Activated naive CD4-positive, alpha-beta T cell treated with anti-CD3 and anti-CD28 coated beads, Interleukin-2, amount 50 U/mL, for 72 hours (primary cell): Measurements from ENCODE around the gene WIPI1. TPM values are rescaled to one million over a fixed set of nuclear protein-coding genes. Genes with fewer than 3 reads are reported as not detected.

Experiments
- ATAC-seq, 2 donors: fragments of 150-1000 bp; cut with Tn5 transposase; 2 replicates each; pipeline ENCODE4 v1.10.0; 2021; ENCODE audit warnings: mild to moderate bottlenecking in 2 of 2, moderate library complexity in 2 of 2
- DNase-seq, 2 donors: peaks; one replicate each; pipeline ENCODE4 v3.0.0; 2021 to 2022; ENCODE audit warnings: low spot score in 2 of 2
- H3K27ac Mint-ChIP-seq, 2 donors: one replicate each; pipeline ENCODE4 v1.8.0; 2022; ENCODE audit warnings: mild to moderate bottlenecking in 2 of 2, mixed read lengths in 2 of 2
- H3K36me3 Mint-ChIP-seq, 2 donors: one replicate each; pipeline ENCODE4 v1.8.0; 2022; ENCODE audit warnings: mixed read lengths in 2 of 2
- H3K9me3 Mint-ChIP-seq, 2 donors: one replicate each; pipeline ENCODE4 v1.8.0; 2022; ENCODE audit warnings: mixed read lengths in 2 of 2
- total RNA-seq, 2 donors: library from RNA; stranded (reverse); gene quantifications; one replicate each; pipeline ENCODE4 v1.2.3, GENCODE V29; 2022

Gene WIPI1
- total RNA-seq, 2 donors from 2014 or later: 15.2 to 22.0 TPM

DNA sequence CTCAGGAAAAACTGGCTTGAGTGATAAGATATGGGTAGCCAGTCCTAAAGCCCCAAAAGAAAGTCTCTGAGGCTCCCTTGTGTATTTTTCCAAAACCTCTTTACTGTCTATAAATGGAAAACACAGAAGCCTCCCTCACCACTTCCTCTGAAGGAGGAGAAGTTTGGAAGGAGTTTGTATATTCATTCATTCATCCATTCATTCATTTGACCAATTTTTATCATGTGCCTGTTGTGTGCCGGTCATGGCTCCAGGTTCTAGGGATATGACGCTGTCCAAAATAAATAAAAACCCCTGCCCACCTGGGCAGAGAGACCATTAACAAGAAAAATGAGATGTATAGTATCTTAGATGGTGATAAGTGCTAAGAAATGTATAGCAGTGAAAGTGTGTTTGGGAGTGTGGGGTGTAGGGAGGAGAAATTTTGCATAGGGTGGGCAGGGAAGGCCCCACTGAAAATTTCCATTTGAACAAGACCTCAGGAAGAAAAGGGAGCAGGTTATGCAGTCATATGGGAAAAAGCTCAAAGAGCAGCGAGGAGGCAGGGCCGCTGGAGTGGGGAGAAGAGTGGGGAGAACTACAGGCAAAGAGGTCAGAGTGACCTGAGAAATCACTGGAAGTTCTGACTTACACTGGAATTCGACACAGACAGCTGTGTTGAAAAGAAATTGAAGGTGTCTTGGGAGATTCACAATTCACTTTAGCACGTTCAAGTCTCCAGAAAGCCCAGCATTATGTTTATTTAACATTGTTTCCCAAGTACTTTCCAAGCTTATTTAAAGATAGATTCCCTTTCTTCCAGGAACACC, 6.1 kb upstream of the WIPI1 start:
- DNase-seq: no peak
- no peak overlapping the region for H3K27ac Mint-ChIP-seq
- ATAC-seq: no peak
- no peaks in the 10 kb centered on the region for H3K36me3 Mint-ChIP-seq
- no peaks in the 10 kb centered on the region for H3K9me3 Mint-ChIP-seq

DNA sequence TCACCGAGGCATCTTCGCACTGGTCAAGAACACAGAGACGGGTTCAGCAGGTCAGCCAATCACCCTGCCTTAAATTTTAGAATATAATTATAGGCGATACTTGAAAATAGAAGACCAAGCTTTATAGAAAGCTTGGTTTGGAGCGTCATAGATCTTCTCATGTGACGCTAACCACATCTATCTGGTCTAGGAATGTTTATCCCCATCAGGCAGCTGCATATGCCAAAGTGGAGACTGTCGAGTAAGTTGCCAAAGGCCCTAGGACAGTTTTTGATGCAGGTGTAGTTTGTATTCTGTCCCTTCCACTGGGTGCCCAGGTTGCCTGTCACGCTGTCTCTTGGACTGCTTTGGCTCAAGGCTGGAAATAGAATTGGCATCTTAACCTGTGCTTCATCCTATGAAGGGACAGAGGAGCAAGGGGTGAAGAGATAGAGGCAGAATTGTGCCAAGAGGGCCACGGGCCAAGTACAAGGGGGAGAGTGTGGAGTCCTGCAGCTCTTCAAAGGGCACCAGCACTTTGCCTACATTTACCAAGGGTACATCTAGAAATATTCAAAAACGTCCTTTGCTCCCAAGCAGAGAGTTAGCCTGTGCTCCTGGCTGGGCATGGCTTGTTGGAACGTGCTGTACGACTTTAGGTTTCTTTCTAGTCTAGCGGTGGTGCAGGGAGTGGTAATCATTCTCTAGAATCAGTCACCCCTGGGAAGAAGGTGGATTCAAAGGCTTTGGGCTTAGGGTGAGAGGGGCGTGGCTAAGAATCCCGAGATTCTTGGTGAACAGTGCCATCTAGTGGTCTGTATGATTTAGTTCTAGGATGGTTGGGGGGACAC, 5.3 kb upstream of the WIPI1 start:
- H3K27ac Mint-ChIP-seq: peak overlapping the region; percentile 46 to 61
- H3K9me3 Mint-ChIP-seq: no peaks in the 10 kb centered on the region
- ATAC-seq: peak; percentile 69 to 76
- DNase-seq: peak; percentile 66 to 73
- no peaks in the 10 kb centered on the region for H3K36me3 Mint-ChIP-seq

- H3K27ac Mint-ChIP-seq: peak overlapping the region; percentile 69 to 86
- no peaks in the 10 kb centered on the region for H3K9me3 Mint-ChIP-seq
- H3K36me3 Mint-ChIP-seq: no peaks in the 10 kb centered on the region
- no peak for DNase-seq
- peak in 1 of 2 donors; percentile 4 for ATAC-seq
Measured at GRCh38 chr17:68461589-68461988, 4.3 kb upstream of the WIPI1 start.

GRCh38 chr17:68461122-68461539, 3.8 kb upstream of the WIPI1 start:
- peak overlapping the region; percentile 69 to 86 for H3K27ac Mint-ChIP-seq
- no peaks in the 10 kb centered on the region for H3K9me3 Mint-ChIP-seq
- no peaks in the 10 kb centered on the region for H3K36me3 Mint-ChIP-seq
- ATAC-seq (no peak), DNase-seq (no peak)

GRCh38 chr17:68460715-68461114, 3.4 kb upstream of the WIPI1 start:
- H3K27ac Mint-ChIP-seq: peak overlapping the region; percentile 69 to 86
- H3K36me3 Mint-ChIP-seq: no peaks in the 10 kb centered on the region
- H3K9me3 Mint-ChIP-seq: no peaks in the 10 kb centered on the region
- peak; percentile 12 to 27 for ATAC-seq
- DNase-seq: no peak

DNA sequence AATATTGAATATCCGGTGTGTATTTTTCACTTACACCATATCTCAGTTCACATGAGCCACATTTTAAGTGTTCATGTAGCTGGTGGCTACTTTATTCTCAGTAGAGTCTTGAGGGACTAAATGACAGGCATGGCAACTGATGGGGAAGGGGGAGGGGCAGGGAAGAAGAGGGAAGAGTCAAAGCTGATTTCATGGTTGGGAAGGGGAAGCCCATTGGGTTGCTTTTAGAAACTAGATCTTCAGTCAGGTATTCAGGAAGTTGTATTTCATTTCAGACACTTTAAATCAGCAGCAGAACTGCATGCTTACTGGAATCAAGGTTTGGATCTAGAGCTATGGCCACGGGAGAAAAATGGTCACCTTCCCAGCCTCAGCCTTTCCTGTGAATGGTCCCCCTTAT, 2.9 kb upstream of the WIPI1 start:
- Mint-ChIP-seq H3K36me3 (no peaks in the 10 kb centered on the region), H3K9me3 (no peaks in the 10 kb centered on the region), H3K27ac (peak overlapping the region; percentile 69 to 86)
- ATAC-seq: no peak
- no peak for DNase-seq

GRCh38 chr17:68459037-68459639, 1.8 kb upstream of the WIPI1 start:
- DNase-seq (no peak), ATAC-seq (no peak)
- Mint-ChIP-seq H3K27ac (peak overlapping the region in 1 of 2 donors; percentile 86), H3K9me3 (no peaks in the 10 kb centered on the region), H3K36me3 (no peaks in the 10 kb centered on the region)

- no peaks in the 10 kb centered on the region for H3K36me3 Mint-ChIP-seq
- DNase-seq (no peak), ATAC-seq (no peak)
- peak overlapping the region; percentile 30 to 60 for H3K27ac Mint-ChIP-seq
- H3K9me3 Mint-ChIP-seq: no peaks in the 10 kb centered on the region
Measured at GRCh38 chr17:68458260-68459036, 1.2 kb upstream of the WIPI1 start.

GRCh38 chr17:68457539-68458259, 403 bp upstream of the WIPI1 start:
- ATAC-seq (peak; percentile 90 to 91), DNase-seq (peak; percentile 99)
- Mint-ChIP-seq H3K36me3 (no peaks in the 10 kb centered on the region), H3K9me3 (no peaks in the 10 kb centered on the region), H3K27ac (peak overlapping the region; percentile 30 to 60)

DNA sequence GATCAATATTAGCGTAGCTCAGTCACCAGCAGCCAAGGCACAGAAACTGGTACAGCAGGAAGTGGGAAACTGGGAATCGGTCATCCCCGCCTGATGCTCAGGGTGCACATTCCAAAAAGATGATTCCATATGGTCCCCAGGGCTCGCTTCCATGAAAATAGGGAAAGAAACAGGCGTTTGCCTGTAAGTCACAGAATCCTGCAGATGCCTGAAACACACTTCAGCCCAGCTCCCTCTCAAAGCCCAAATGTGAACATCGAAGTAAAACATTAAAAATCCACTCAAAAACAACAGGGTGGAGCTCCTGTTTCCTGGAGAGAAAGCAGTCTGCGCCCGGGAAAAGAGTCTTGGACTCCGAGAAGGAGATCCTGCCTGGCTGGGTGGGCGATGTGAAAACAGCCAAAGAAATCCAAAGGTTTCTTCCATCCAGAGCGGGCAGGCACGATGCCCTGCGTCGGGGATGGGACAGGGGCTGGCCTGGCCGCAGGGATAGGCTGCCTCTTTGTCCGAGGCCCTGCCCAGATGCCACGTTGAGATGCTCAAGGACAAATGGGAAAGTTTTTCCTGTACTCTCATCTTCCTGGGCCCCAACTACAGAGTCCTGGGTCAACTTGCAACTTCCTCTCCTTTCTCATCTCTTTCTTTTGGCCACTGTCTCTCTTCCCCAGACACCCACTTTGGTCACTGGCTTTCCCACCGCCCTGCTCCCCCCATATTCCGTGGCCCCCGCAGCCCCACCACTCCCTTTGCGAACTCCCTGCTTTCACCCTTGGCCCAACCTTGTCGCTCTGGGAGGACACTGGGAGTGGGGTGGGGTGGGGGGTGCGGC, 743 bp downstream of the WIPI1 start:
- H3K9me3 Mint-ChIP-seq: no peaks in the 10 kb centered on the region
- ATAC-seq: no peak
- peak overlapping the region in 1 of 2 donors; percentile 65 for H3K27ac Mint-ChIP-seq
- no peaks in the 10 kb centered on the region for H3K36me3 Mint-ChIP-seq
- DNase-seq: no peak

GRCh38 chr17:68455901-68456338, 1.4 kb downstream of the WIPI1 start:
- no peak overlapping the region for H3K27ac Mint-ChIP-seq
- no peaks in the 10 kb centered on the region for H3K9me3 Mint-ChIP-seq
- ATAC-seq: no peak
- no peak for DNase-seq
- H3K36me3 Mint-ChIP-seq: no peaks in the 10 kb centered on the region

- no peak overlapping the region for H3K27ac Mint-ChIP-seq
- DNase-seq (no peak), ATAC-seq (no peak)
- H3K36me3 Mint-ChIP-seq: no peaks in the 10 kb centered on the region
- H3K9me3 Mint-ChIP-seq: no peaks in the 10 kb centered on the region
Measured at GRCh38 chr17:68453991-68454665, 3.2 kb downstream of the WIPI1 start.

GRCh38 chr17:68452724-68453290, 4.5 kb downstream of the WIPI1 start:
- no peaks in the 10 kb centered on the region for H3K9me3 Mint-ChIP-seq
- no peak overlapping the region for H3K27ac Mint-ChIP-seq
- DNase-seq (no peak), ATAC-seq (no peak)
- no peaks in the 10 kb centered on the region for H3K36me3 Mint-ChIP-seq

- no peak for DNase-seq
- H3K27ac Mint-ChIP-seq: no peak overlapping the region
- H3K36me3 Mint-ChIP-seq: no peaks in the 10 kb centered on the region
- H3K9me3 Mint-ChIP-seq: no peaks in the 10 kb centered on the region
- ATAC-seq: no peak
Measured at GRCh38 chr17:68451670-68452354, 5.5 kb downstream of the WIPI1 start.
